GM12878 (cell line): ENCODE data around the gene AHR. TPM values are rescaled to one million over a fixed set of nuclear protein-coding genes. Genes with fewer than 3 reads are reported as not detected.

Experiments
- ATAC-seq: fragments of 200-7000 bp; cut with Tn5 transposase; 3 replicates; pipeline ENCODE4 v1.9.1; 2020; ENCODE audit warnings: mild to moderate bottlenecking, moderate library complexity
- BruUV-seq: library from RNA; stranded (reverse); fragments of 400-500 nt; replicated peaks from 2 replicates; lab custom pipeline; 2021; lab: Mats Ljungman, UMichigan
- CTCF ChIA-PET: fragments of 300-600 bp; sonication (Branson Sonifier 250); formaldehyde crosslinking; extraction: SDS; loops from one replicate; lab custom pipeline; 2021; ENCODE audit warnings: inconsistent platforms; lab: Yijun Ruan, JAX
- POLR2A ChIA-PET: fragments of 350-600 bp; formaldehyde crosslinking; extraction: SDS; loops from one replicate; lab custom pipeline; 2021; ENCODE audit warnings: inconsistent platforms; lab: Charles Lee
- RAD21 ChIA-PET: fragments of 300-600 bp; sonication (Branson Sonifier 250); formaldehyde crosslinking; loops from one replicate; lab custom pipeline; 2023; ENCODE audit warnings: antibody characterized with exemption; ENCODE audit not compliant: unreplicated experiment; lab: Charles Lee
- SMC1A ChIA-PET: fragments of 300-600 bp; sonication (Branson Sonifier 250); formaldehyde crosslinking; loops from one replicate; lab custom pipeline; 2023; ENCODE audit not compliant: unreplicated experiment, uncharacterized antibody; lab: Charles Lee
- DNase-seq: peaks from one replicate; pipeline ENCODE4 v3.0.0-alpha.2; 2011; ENCODE audit warnings: low read depth, low spot score
- FAIRE-seq: peaks from 3 replicates; lab custom pipeline; 2011; peaks lifted over from hg19 to GRCh38; lab: Jason Lieb, UNC
- H2AFZ ChIP-seq: 2 replicates; pipeline ENCODE4 v1.6.0; 2011; ENCODE audit warnings: low read depth, low read length, control low read depth; ENCODE audit not compliant: control insufficient read depth
- H3K27ac ChIP-seq: 2 replicates; pipeline ENCODE4 v1.5.1; 2011; ENCODE audit warnings: control low read depth; ENCODE audit not compliant: control insufficient read depth, insufficient read depth
- H3K27me3 ChIP-seq, 2 experiments: replicated peaks in 1 of 2; 2 replicates each; pipeline versions ENCODE4 v1.6.0 to v1.6.1; 2011; ENCODE audit warnings: low read length in 1 of 2; ENCODE audit not compliant: control insufficient read depth in 2 of 2, insufficient read depth in 2 of 2
- H3K36me3 ChIP-seq, 2 experiments: 2 replicates each; pipeline ENCODE4 v1.5.1; 2011; ENCODE audit warnings: low read length in 1 of 2; ENCODE audit not compliant: control insufficient read depth in 2 of 2, insufficient read depth in 2 of 2
- H3K4me1 ChIP-seq: 2 replicates; pipeline ENCODE4 v1.6.1; 2011; ENCODE audit warnings: mild to moderate bottlenecking, low read length, moderate library complexity, mixed read lengths; ENCODE audit not compliant: control insufficient read depth, insufficient read depth
- H3K4me2 ChIP-seq: 2 replicates; pipeline ENCODE4 v1.6.0; 2011; ENCODE audit warnings: control low read depth; ENCODE audit not compliant: control insufficient read depth, insufficient read depth
- H3K4me3 ChIP-seq: fragments of 200-600 bp; sonication (generic); 2 replicates; pipeline ENCODE4 v1.5.1; 2016
- H3K79me2 ChIP-seq: 2 replicates; pipeline ENCODE4 v1.6.0; 2011; ENCODE audit warnings: low read length; ENCODE audit not compliant: control insufficient read depth, insufficient read depth
- H3K9ac ChIP-seq: 2 replicates; pipeline ENCODE4 v1.8.0; 2011; ENCODE audit warnings: low read length, control low read depth, mixed read lengths; ENCODE audit not compliant: control insufficient read depth, insufficient read depth
- H3K9me3 ChIP-seq: replicated peaks from 3 replicates; pipeline ENCODE4 v1.5.1; 2011; ENCODE audit warnings: mild to moderate bottlenecking, low read length; ENCODE audit not compliant: control insufficient read depth, insufficient read depth
- H4K20me1 ChIP-seq: 2 replicates; pipeline ENCODE4 v1.6.0; 2011; ENCODE audit not compliant: control insufficient read depth, insufficient read depth
- ATF2 ChIP-seq: IDR thresholded peaks from 2 replicates; pipeline ENCODE4 v1.6.1; 2012; ENCODE audit warnings: low read length, inconsistent platforms
- BCLAF1 ChIP-seq: fragments of 450-650 bp; IDR thresholded peaks from 2 replicates; pipeline ENCODE4 v1.6.1; 2017; ENCODE audit warnings: antibody characterized with exemption, mild to moderate bottlenecking, moderate library complexity
- BRCA1 ChIP-seq: IDR thresholded peaks from 2 replicates; pipeline ENCODE4 v1.6.1; 2011; ENCODE audit warnings: low read depth, low read length, improper control_type of control experiment
- CREB1 ChIP-seq: IDR thresholded peaks from 2 replicates; pipeline ENCODE4 v1.6.1; 2012; ENCODE audit warnings: low read depth, mild to moderate bottlenecking, inconsistent platforms
- CTCF ChIP-seq, 3 experiments: IDR thresholded peaks in 2 of 3; conservative IDR thresholded peaks in 1 of 3; 2 replicates each; pipeline ENCODE4 v1.5.1; 2011; ENCODE audit warnings: low read depth in 3 of 3, low read length in 3 of 3, mild to moderate bottlenecking in 3 of 3, control low read depth in 2 of 3, moderate library complexity in 2 of 3, inconsistent platforms in 1 of 3, mixed read lengths in 1 of 3; ENCODE audit not compliant: control insufficient read depth in 2 of 3, insufficient read depth in 1 of 3; ENCODE audit errors: extremely low read depth in 1 of 3
- E4F1 ChIP-seq: fragments of 450-650 bp; IDR thresholded peaks from 2 replicates; pipeline ENCODE4 v1.6.1; 2018; ENCODE audit warnings: borderline replicate concordance, mild to moderate bottlenecking; ENCODE audit not compliant: partially characterized antibody
- EED ChIP-seq: sonication (generic); IDR thresholded peaks from 2 replicates; pipeline ENCODE4 v1.6.1; 2016; ENCODE audit warnings: antibody characterized with exemption, low read depth
- EGR1 ChIP-seq, 2 experiments: IDR thresholded peaks; 1 replicate in 1 of 2; 2 replicates in 1 of 2; pipeline ENCODE4 v1.6.1; 2011 to 2012; ENCODE audit warnings: low read depth in 2 of 2, low read length in 2 of 2, borderline replicate concordance in 1 of 2, mild to moderate bottlenecking in 1 of 2, moderate library complexity in 1 of 2
- FOS ChIP-seq: IDR thresholded peaks from 3 replicates; pipeline ENCODE4 v1.6.1; 2011; ENCODE audit warnings: borderline replicate concordance; ENCODE audit not compliant: insufficient read length; ENCODE audit errors: extremely low read depth
- IRF4 ChIP-seq: IDR thresholded peaks from 2 replicates; pipeline ENCODE4 v1.6.1; 2011; ENCODE audit warnings: low read depth, low read length
- MEF2B ChIP-seq: fragments of 450-650 bp; IDR thresholded peaks from 2 replicates; pipeline ENCODE4 v1.6.1; 2018; ENCODE audit warnings: mild to moderate bottlenecking, moderate library complexity; ENCODE audit not compliant: partially characterized antibody, poor library complexity, severe bottlenecking
- NR2C2 ChIP-seq: IDR thresholded peaks from 2 replicates; pipeline ENCODE4 v1.6.1; 2011; ENCODE audit warnings: borderline replicate concordance, low read depth; ENCODE audit not compliant: control insufficient read depth, insufficient read length
- RBBP5 ChIP-seq: fragments of 200-600 bp; sonication (generic); conservative IDR thresholded peaks from 2 replicates; pipeline ENCODE4 v1.6.1; 2016
- SMAD5 ChIP-seq: IDR thresholded peaks from 2 replicates; pipeline ENCODE4 v1.6.1; 2016; ENCODE audit warnings: antibody characterized with exemption, low read depth
- in situ Hi-C: fragments of 300-500 bp; cut with MboI; formaldehyde crosslinking; loops from 9 replicates; pipeline ENCODE4 v1.14.3; 2018; ENCODE audit warnings: mixed read lengths
- intact Hi-C: fragments of 100-400 bp; cut with micrococcal nuclease; formaldehyde crosslinking; loops from one replicate; pipeline ENCODE4 v1.14.2; 2022; ENCODE audit not compliant: unreplicated experiment
- polyA plus RNA-seq, 11 experiments: library from polyadenylated mRNA; depleted of rRNA in 4 of 11; unstranded in 6 of 11; stranded (reverse) in 5 of 11; fragments of >200 nt; fragmentation: Nextera tagmentation in 4 of 11; fragmentation: Illumina TruSeq in 1 of 11; extraction: Ambion mirVana in 4 of 11; extraction: Trizol in 1 of 11; gene quantifications; 1 replicate in 1 of 11; 2 replicates in 10 of 11; pipeline versions ENCODE4 v1.2.1 to v1.2.3, GENCODE V29; 2011 to 2016; ENCODE audit warnings: inconsistent platforms in 2 of 11, missing spikeins in 2 of 11, low read depth in 1 of 11
- total RNA-seq, 4 experiments: library from RNA; depleted of rRNA in 3 of 4; stranded (reverse); fragments of >200 nt in 3 of 4; fragmentation: Illumina TruSeq in 1 of 4; extraction: Trizol in 1 of 4; gene quantifications; 2 replicates each; pipeline versions ENCODE4 v1.2.1 to v1.2.3, GENCODE V29; 2013 to 2021

Gene AHR
- total and polyA plus RNA-seq, 10 of the 15 experiments (the other 5 are each of a cell fraction or from before 2014, with no cell fraction given): 1.7 to 16.9 (median 4.5) TPM

- FAIRE-seq: no peak
- Histone ChIP-seq H3K9me3 (no peaks in the 10 kb centered on the region), H3K4me1 (no peaks in the 10 kb centered on the region), H3K4me2 (no peak overlapping the region), H3K36me3 (no peaks in the 10 kb centered on the region; a peak in 1 of 4 replicates), H2AFZ (no peak overlapping the region), H4K20me1 (no peaks in the 10 kb centered on the region), H3K4me3 (no peak overlapping the region), H3K27ac (no peak overlapping the region), H3K27me3 (no peaks in the 10 kb centered on the region), H3K9ac (no peak overlapping the region), H3K79me2 (no peaks in the 10 kb centered on the region)
- ChIA-PET POLR2A (no interaction called here), SMC1A (interaction anchor here (0.8 to 2.5 kb wide), 11 partner anchors 8 to 161 kb away, joined by 3 to 11 read pairs (median 4); no protein-coding TSS in a partner anchor), CTCF (interaction anchor here (1.3 to 2.3 kb wide), 3 partner anchors 9 to 24 kb away, joined by 5 to 6 read pairs (median 6); no protein-coding TSS in a partner anchor), RAD21 (interaction anchor here (1.1 to 1.3 kb wide), 3 partner anchors 13 to 27 kb away, joined by 3 to 4 read pairs (median 3); no protein-coding TSS in a partner anchor)
- in situ Hi-C loops (no loop called here), intact Hi-C loops (no loop called here)
- no peak for ATAC-seq
- no peak for DNase-seq
- no TSS peak for BruUV-seq
- no peak for TF ChIP-seq E4F1
- no peak for TF ChIP-seq CTCF (IDR thresholded peaks at IDR 0.05 in 2 of 3, conservative IDR thresholded peaks at IDR 0.05 in 1 of 3; ENCODE audit: control insufficient read depth in 2 of 3, extremely low read depth in 1 of 3, insufficient read depth in 1 of 3, low read depth in 3 of 3, low read length in 3 of 3)
- no peak for TF ChIP-seq BRCA1
- TF ChIP-seq SMAD5: no peak
- TF ChIP-seq NR2C2: no peak
- TF ChIP-seq EGR1 (IDR thresholded peaks at IDR 0.05; ENCODE audit: borderline replicate concordance in 1 of 2, low read depth in 2 of 2, low read length in 2 of 2): no peak
- TF ChIP-seq IRF4: no peak
- no peak for TF ChIP-seq BCLAF1
- no peak for TF ChIP-seq MEF2B
- no peak for TF ChIP-seq CREB1
- no peak for TF ChIP-seq RBBP5
- TF ChIP-seq FOS: no peak
- TF ChIP-seq ATF2: no peak
- no peak for TF ChIP-seq EED
Observed at GRCh38 chr7:17329440-17329839, 31.0 kb downstream of the AHR start.
